OCI-LY3 (cell line): Measurements from ENCODE around the gene STK26.
"Not testable (repeated sequence)": the region's sequence is repeated elsewhere in the genome, so short reads cannot be mapped to it uniquely, and the experiment has no call there.

ENCODE experiments used
- H2AFZ ChIP-seq: fragments of 200-600, 300-600 bp; shearing (Covaris generic); 2 replicates; pipeline ENCODE4 v1.6.0; 2014; ENCODE audit warnings: antibody characterized with exemption, low read depth, low read length
- H3K27ac ChIP-seq: fragments of 200-600, 300-600 bp; sonication (generic); 2 replicates; pipeline ENCODE4 v1.5.1; 2014; ENCODE audit warnings: mild to moderate bottlenecking, low read length, moderate library complexity, mixed read lengths
- H3K27me3 ChIP-seq: fragments of 200-600, 300-600 bp; sonication (generic); 2 replicates; pipeline ENCODE4 v1.6.1; 2014; ENCODE audit warnings: low read depth, low read length, mixed read lengths
- H3K36me3 ChIP-seq: fragments of 200-600, 300-600 bp; sonication (generic); replicated peaks from 2 replicates; pipeline ENCODE3; 2014; ENCODE audit warnings: low read depth, low read length, mixed read lengths
- H3K4me1 ChIP-seq: fragments of 300-600, 200-600 bp; sonication (generic); 2 replicates; pipeline ENCODE4 v1.6.1; 2014; ENCODE audit warnings: low read length, mixed read lengths
- H3K4me2 ChIP-seq: fragments of 200-600, 300-600 bp; sonication (generic); 2 replicates; pipeline ENCODE4 v1.6.1; 2014; ENCODE audit warnings: low read length, mixed read lengths
- H3K4me3 ChIP-seq: fragments of 300-600, 200-600 bp; sonication (generic); 2 replicates; pipeline ENCODE4 v1.5.1; 2014; ENCODE audit warnings: antibody characterized with exemption, mild to moderate bottlenecking, low read length, moderate library complexity
- H3K79me2 ChIP-seq: fragments of 300-600, 200-600 bp; shearing (Covaris generic); 2 replicates; pipeline ENCODE4 v1.6.1; 2014; ENCODE audit warnings: mild to moderate bottlenecking, low read length, mixed read lengths
- H3K9ac ChIP-seq: fragments of 300-600, 200-600 bp; shearing (Covaris generic); 2 replicates; pipeline ENCODE4 v1.6.0; 2014; ENCODE audit warnings: mild to moderate bottlenecking, low read length, moderate library complexity
- H3K9me3 ChIP-seq: fragments of 200-600, 300-600 bp; shearing (Covaris generic); 2 replicates; pipeline ENCODE4 v1.6.1; 2014; ENCODE audit warnings: low read length, mixed read lengths; ENCODE audit not compliant: insufficient read depth
- H4K20me1 ChIP-seq: fragments of 200-600, 300-600 bp; sonication (generic); 2 replicates; pipeline ENCODE4 v1.6.1; 2016; ENCODE audit warnings: low read length, mixed read lengths; ENCODE audit not compliant: insufficient read depth
- EZH2phosphoT487 ChIP-seq: fragments of 200-600 bp; shearing (Covaris generic); IDR thresholded peaks from 2 replicates; pipeline ENCODE4 v1.6.1; 2018; ENCODE audit warnings: antibody characterized with exemption, mixed run types, low read depth
- TF ChIP-seq, protein P1 (sequence below): fragments of 200-600, 300-600 bp; sonication (generic); IDR thresholded peaks from 2 replicates; pipeline ENCODE4 v1.5.1; 2014; ENCODE audit warnings: antibody characterized with exemption, low read length, low read depth

STK26 gene

GRCh38 chrX:132046533-132046932, 23.4 kb downstream of the STK26 start:
- no peak overlapping the region for H3K4me3 ChIP-seq
- no peak overlapping the region for H3K4me2 ChIP-seq
- H3K36me3 ChIP-seq, result no peaks in the 10 kb centered on the region
- H2AFZ ChIP-seq, result no peak overlapping the region
- H3K4me1 ChIP-seq, result no peaks in the 10 kb centered on the region
- H3K9ac ChIP-seq, result no peak overlapping the region
- TF ChIP-seq, protein P1, sequence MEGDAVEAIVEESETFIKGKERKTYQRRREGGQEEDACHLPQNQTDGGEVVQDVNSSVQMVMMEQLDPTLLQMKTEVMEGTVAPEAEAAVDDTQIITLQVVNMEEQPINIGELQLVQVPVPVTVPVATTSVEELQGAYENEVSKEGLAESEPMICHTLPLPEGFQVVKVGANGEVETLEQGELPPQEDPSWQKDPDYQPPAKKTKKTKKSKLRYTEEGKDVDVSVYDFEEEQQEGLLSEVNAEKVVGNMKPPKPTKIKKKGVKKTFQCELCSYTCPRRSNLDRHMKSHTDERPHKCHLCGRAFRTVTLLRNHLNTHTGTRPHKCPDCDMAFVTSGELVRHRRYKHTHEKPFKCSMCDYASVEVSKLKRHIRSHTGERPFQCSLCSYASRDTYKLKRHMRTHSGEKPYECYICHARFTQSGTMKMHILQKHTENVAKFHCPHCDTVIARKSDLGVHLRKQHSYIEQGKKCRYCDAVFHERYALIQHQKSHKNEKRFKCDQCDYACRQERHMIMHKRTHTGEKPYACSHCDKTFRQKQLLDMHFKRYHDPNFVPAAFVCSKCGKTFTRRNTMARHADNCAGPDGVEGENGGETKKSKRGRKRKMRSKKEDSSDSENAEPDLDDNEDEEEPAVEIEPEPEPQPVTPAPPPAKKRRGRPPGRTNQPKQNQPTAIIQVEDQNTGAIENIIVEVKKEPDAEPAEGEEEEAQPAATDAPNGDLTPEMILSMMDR, result no peak
- no peak for TF ChIP-seq EZH2phosphoT487
- no peak overlapping the region for H3K27ac ChIP-seq
- peaks cover 28% of the 10 kb centered on the region for H3K79me2 ChIP-seq
- H3K9me3 ChIP-seq, result no peaks in the 10 kb centered on the region
- H3K27me3 ChIP-seq, result no peaks in the 10 kb centered on the region
- 0 out of 2 replicates have a peak, but pooled peaks cover 6% of the 10 kb centered on the region for H4K20me1 ChIP-seq

DNA sequence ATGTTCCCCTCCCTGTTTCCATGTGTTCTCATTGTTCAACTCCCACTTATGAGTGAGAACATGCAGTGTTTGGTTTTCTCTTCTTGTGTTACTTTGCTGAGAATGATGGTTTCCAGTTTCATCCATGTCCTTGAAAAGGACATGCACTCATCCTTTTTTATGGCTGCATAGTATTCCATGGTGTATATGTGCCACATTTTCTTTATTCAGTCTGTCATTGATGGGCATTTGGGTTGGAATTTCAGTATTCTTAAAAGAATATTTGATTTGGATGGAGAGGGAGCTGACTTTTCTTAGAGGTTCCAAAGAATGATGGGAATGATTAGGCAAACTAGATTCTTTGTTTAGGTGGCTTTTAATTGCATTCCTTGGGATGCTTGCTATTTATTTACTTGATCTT, 28.7 kb downstream of the STK26 start:
- H3K27ac ChIP-seq, H3K9ac ChIP-seq, H3K9me3 ChIP-seq, H3K4me1 ChIP-seq, H4K20me1 ChIP-seq, H3K4me3 ChIP-seq, H3K36me3 ChIP-seq, H3K27me3 ChIP-seq, H2AFZ ChIP-seq, H3K4me2 ChIP-seq: not testable (repeated sequence)
- peaks cover 22% of the 10 kb centered on the region; the same call in 1 of the 2 replicates for H3K79me2 ChIP-seq

- Histone ChIP-seq H3K27ac (no peak overlapping the region), H3K4me2 (no peak overlapping the region), H4K20me1 (no peaks in the 10 kb centered on the region; the same call in 1 of the 2 replicates), H3K4me1 (0 out of 2 replicates have a peak, but pooled peaks cover 4% of the 10 kb centered on the region), H3K27me3 (no peaks in the 10 kb centered on the region), H2AFZ (no peak overlapping the region), H3K4me3 (no peak overlapping the region), H3K9ac (no peak overlapping the region), H3K9me3 (no peaks in the 10 kb centered on the region), H3K36me3 (peaks cover 4% of the 10 kb centered on the region), H3K79me2 (peaks cover 4% of the 10 kb centered on the region; the same call in 1 of the 2 replicates)
- TF ChIP-seq EZH2phosphoT487, result no peak
- TF ChIP-seq, protein P1, result no peak
Measured at GRCh38 chrX:132058050-132058449, 34.9 kb downstream of the STK26 start.

DNA sequence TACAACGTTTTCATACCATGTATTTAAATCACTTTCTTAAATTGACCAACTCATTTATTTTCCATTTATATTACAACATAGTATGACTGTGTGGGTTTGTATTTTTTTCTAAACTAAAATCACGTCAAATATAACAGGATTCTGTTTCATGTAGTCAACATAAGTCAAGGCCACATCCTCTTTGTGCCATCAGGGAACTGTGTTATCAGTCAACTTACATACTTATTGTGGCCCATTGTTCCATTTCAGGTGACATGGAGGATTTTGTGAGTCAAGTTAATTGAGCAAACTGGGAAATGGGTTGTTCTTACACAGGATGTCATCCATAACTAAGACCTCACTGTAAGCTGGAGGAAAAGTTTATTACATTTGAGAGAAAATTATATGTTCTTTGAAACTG, 35.9 kb downstream of the STK26 start:
- TF ChIP-seq, protein P1, result no peak
- no peak for TF ChIP-seq EZH2phosphoT487

More for the DNA sequence above, 35.9 kb downstream of the STK26 start:
- no peak overlapping the region for H2AFZ ChIP-seq
- no peaks in the 10 kb centered on the region for H3K27me3 ChIP-seq
- H4K20me1 ChIP-seq, result no peaks in the 10 kb centered on the region
- no peaks in the 10 kb centered on the region for H3K9me3 ChIP-seq
- H3K4me2 ChIP-seq, result no peak overlapping the region
- no peak overlapping the region for H3K27ac ChIP-seq
- 0 out of 2 replicates have a peak, but pooled peaks cover 4% of the 10 kb centered on the region for H3K4me1 ChIP-seq
- no peaks in the 10 kb centered on the region; the same call in 1 of the 2 replicates for H3K79me2 ChIP-seq
- no peak overlapping the region for H3K9ac ChIP-seq
- peaks cover 4% of the 10 kb centered on the region for H3K36me3 ChIP-seq
- no peak overlapping the region for H3K4me3 ChIP-seq
